K562 (cell line): ENCODE measurements around the gene DDX41. TPM values are rescaled to one million over a fixed set of nuclear protein-coding genes. Genes with fewer than 3 reads are reported as not detected.

Source experiments
- CREB1 ChIP-seq, 2 experiments: sonication (generic) in 1 of 2; formaldehyde crosslinking in 1 of 2; IDR thresholded peaks; 2 replicates each; pipeline versions ENCODE4 v1.6.1 to v1.8.0; 2012 to 2022; ENCODE audit warnings: inconsistent platforms in 1 of 2, mild to moderate bottlenecking in 1 of 2, missing genetic modification reagents in 1 of 2, moderate library complexity in 1 of 2
- GATAD2A ChIP-seq: fragments of 450-650 bp; IDR thresholded peaks from 2 replicates; pipeline ENCODE4 v1.6.1; 2017
- HNRNPUL1 ChIP-seq: fragments of 200-400 bp; formaldehyde crosslinking; IDR thresholded peaks from 2 replicates; pipeline ENCODE4 v1.6.1; 2017; ENCODE audit warnings: low read length
- KAT8 ChIP-seq: fragments of 450-650 bp; IDR thresholded peaks from 2 replicates; pipeline ENCODE4 v1.6.1; 2016; ENCODE audit warnings: low read depth, mild to moderate bottlenecking
- LEF1 ChIP-seq: fragments of 450-650 bp; IDR thresholded peaks from 2 replicates; pipeline ENCODE4 v1.6.1; 2016; ENCODE audit warnings: mild to moderate bottlenecking
- MBD2 ChIP-seq: sonication (generic); IDR thresholded peaks from 2 replicates; pipeline ENCODE4 v1.6.1; 2016; ENCODE audit warnings: low read depth, borderline replicate concordance
- MECOM ChIP-seq: fragments of 250-450 bp; sonication (Bioruptor Pico); IDR thresholded peaks from 2 replicates; pipeline ENCODE4 v1.8.0; 2022; ENCODE audit warnings: inconsistent platforms
- MYC ChIP-seq, 2 experiments: fragments of 250-450 bp in 1 of 2; sonication (Bioruptor Pico) in 1 of 2; IDR thresholded peaks; 2 replicates each; pipeline versions ENCODE4 v1.5.1 to v1.6.1; 2012 to 2021; ENCODE audit warnings: low read depth in 2 of 2, borderline replicate concordance in 1 of 2, improper control_type of control experiment in 1 of 2, low read length in 1 of 2, mild to moderate bottlenecking in 1 of 2, moderate library complexity in 1 of 2
- RBFOX2 ChIP-seq: fragments of 200-400 bp; formaldehyde crosslinking; IDR thresholded peaks from 2 replicates; pipeline ENCODE4 v1.6.1; 2017; ENCODE audit warnings: low read depth, mild to moderate bottlenecking, low read length, moderate library complexity
- RERE ChIP-seq: sonication (generic); formaldehyde crosslinking; IDR thresholded peaks from 2 replicates; pipeline ENCODE4 v1.8.0; 2023; ENCODE audit warnings: missing genetic modification reagents, mild to moderate bottlenecking, borderline replicate concordance
- SAFB2 ChIP-seq: fragments of 200-400 bp; formaldehyde crosslinking; IDR thresholded peaks from 2 replicates; pipeline ENCODE4 v1.6.1; 2018; ENCODE audit warnings: borderline replicate concordance, low read length, low read depth, moderate library complexity; ENCODE audit not compliant: severe bottlenecking
- STAT5A ChIP-seq: IDR thresholded peaks from 2 replicates; pipeline ENCODE4 v1.6.1; 2012; ENCODE audit warnings: low read length, inconsistent platforms, borderline replicate concordance
- TFAP4 ChIP-seq: sonication (generic); formaldehyde crosslinking; IDR thresholded peaks from 2 replicates; pipeline ENCODE4 v1.8.0; 2022; ENCODE audit warnings: missing genetic modification reagents, mild to moderate bottlenecking, moderate library complexity, borderline replicate concordance
- ZC3H8 ChIP-seq: fragments of 450-650 bp; IDR thresholded peaks from 2 replicates; pipeline ENCODE4 v1.6.1; 2017
- ZNF124 ChIP-seq: sonication (generic); formaldehyde crosslinking; IDR thresholded peaks from 2 replicates; pipeline ENCODE4 v1.8.1; 2022; ENCODE audit warnings: missing genetic modification reagents
- polyA plus RNA-seq, 8 experiments: library from polyadenylated mRNA; depleted of rRNA in 4 of 8; stranded (reverse) in 5 of 8; unstranded in 3 of 8; fragments of >200 nt; fragmentation: Nextera tagmentation in 2 of 8; fragmentation: Illumina TruSeq in 1 of 8; extraction: Ambion mirVana in 2 of 8; extraction: Trizol in 1 of 8; gene quantifications; 2 replicates each; pipeline versions ENCODE4 v1.2.1 to v1.2.3, GENCODE V29; 2011 to 2014; ENCODE audit warnings: inconsistent platforms in 1 of 8, missing spikeins in 1 of 8
- total RNA-seq, 7 experiments: library from RNA; depleted of rRNA in 6 of 7; stranded (reverse); fragments of >200 nt in 6 of 7; fragmentation: Illumina TruSeq in 2 of 7; extraction: Trizol in 2 of 7; gene quantifications; 2 replicates each; pipeline versions ENCODE4 v1.2.1 to v1.2.3, GENCODE V29; 2011 to 2021; ENCODE audit warnings: low replicate concordance in 1 of 7
- TF ChIP-seq, protein P1 (sequence below): fragments of 250-450 bp; sonication (Bioruptor Pico); IDR thresholded peaks from 2 replicates; pipeline ENCODE4 v1.8.0; 2021; ENCODE audit warnings: mild to moderate bottlenecking, moderate library complexity
- TF ChIP-seq, protein P2 (sequence below): fragments of 200-800 bp; sonication (Bioruptor generic); IDR thresholded peaks from 2 replicates; pipeline ENCODE4 v1.6.1; 2017; ENCODE audit warnings: missing genetic modification characterization, missing compliant biosample characterization

The DDX41 gene
- total and polyA plus RNA-seq, 9 of the 15 experiments (the other 6 are each of a cell fraction or from before 2014, with no cell fraction given): 38.2 to 284 (median 116) TPM

DNA sequence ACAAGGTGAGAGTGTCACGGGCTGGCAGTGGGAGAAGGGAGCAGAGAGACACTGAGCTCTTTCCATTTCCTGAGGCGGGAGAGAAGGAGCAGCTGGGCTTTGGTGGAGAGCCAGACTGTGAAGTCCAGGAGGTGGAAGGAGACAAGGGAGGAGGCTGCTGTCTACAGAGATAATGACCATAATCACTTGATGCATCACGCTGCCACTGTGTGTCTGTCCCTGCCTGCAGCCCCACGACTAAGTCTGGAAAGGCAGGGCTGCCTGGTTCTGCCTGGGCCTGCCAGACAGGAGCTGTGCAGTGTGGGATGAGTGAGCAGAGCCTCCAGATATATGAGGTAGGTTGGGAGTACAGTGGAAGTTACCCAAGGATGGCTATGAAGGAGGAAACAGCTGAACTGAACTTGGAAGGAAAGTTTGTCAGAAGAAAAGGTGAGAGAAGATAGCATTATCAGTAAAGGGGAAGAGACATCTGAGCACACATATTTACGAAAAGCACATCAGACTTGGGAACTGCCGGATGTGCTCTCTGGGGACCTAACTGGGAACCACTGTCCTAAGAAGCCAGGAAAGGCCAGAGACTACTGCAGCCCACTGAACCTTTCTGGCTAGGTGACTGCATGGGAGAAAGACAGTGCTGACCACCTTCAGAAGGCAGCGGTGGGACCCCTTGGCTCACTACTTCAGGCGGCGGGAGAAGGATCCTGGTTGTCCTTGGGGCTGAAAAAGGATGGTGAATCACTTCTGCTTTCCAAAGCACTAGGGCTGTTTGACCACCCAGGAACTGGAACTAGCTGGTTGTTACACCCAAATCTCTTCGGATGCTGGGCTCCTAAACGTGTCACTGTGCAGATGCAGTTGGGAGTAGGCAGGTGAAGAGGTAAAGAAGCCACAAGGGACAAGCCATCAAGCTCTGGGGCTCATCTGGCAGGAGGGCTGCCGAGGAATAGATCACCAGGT is 12.8 kb upstream of the DDX41 start (continued):
- TF ChIP-seq SAFB2: no peak
- TF ChIP-seq KAT8: no peak
- TF ChIP-seq CREB1 (IDR thresholded peaks at IDR 0.05): 0 out of 2 replicates have a peak, but pooled peaks have one; percentile 44
- TF ChIP-seq CREB1 (CRISPR knock-in tag; IDR thresholded peaks at IDR 0.05): no peak; the same call in 1 of the 2 replicates
- TF ChIP-seq RBFOX2: no peak
- TF ChIP-seq, protein P1, sequence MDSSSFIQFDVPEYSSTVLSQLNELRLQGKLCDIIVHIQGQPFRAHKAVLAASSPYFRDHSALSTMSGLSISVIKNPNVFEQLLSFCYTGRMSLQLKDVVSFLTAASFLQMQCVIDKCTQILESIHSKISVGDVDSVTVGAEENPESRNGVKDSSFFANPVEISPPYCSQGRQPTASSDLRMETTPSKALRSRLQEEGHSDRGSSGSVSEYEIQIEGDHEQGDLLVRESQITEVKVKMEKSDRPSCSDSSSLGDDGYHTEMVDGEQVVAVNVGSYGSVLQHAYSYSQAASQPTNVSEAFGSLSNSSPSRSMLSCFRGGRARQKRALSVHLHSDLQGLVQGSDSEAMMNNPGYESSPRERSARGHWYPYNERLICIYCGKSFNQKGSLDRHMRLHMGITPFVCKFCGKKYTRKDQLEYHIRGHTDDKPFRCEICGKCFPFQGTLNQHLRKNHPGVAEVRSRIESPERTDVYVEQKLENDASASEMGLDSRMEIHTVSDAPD (CRISPR knock-in tag): no peak
- TF ChIP-seq MYC (IDR thresholded peaks at IDR 0.05; ENCODE audit: low read depth, low read length): peak; percentile 29; the same call in 1 of the 2 replicates
- no peak for TF ChIP-seq MYC (CRISPR knock-in tag; IDR thresholded peaks at IDR 0.05; ENCODE audit: borderline replicate concordance, low read depth)
- no peak for TF ChIP-seq HNRNPUL1
- peak; percentile 83 for TF ChIP-seq TFAP4 (CRISPR knock-in tag)
- TF ChIP-seq ZC3H8: no peak
- peak; percentile 73 for TF ChIP-seq STAT5A
- TF ChIP-seq GATAD2A: no peak
- 0 out of 2 replicates have a peak, but pooled peaks have one; percentile 22 for TF ChIP-seq LEF1
- TF ChIP-seq MBD2: 0 out of 2 replicates have a peak, but pooled peaks have one; percentile 40
- TF ChIP-seq ZNF124 (CRISPR knock-in tag): no peak
- peak; percentile 86 for TF ChIP-seq MECOM (CRISPR knock-in tag)
- TF ChIP-seq RERE (CRISPR knock-in tag): 0 out of 2 replicates have a peak, but pooled peaks have one; percentile 81
- TF ChIP-seq, protein P2, sequence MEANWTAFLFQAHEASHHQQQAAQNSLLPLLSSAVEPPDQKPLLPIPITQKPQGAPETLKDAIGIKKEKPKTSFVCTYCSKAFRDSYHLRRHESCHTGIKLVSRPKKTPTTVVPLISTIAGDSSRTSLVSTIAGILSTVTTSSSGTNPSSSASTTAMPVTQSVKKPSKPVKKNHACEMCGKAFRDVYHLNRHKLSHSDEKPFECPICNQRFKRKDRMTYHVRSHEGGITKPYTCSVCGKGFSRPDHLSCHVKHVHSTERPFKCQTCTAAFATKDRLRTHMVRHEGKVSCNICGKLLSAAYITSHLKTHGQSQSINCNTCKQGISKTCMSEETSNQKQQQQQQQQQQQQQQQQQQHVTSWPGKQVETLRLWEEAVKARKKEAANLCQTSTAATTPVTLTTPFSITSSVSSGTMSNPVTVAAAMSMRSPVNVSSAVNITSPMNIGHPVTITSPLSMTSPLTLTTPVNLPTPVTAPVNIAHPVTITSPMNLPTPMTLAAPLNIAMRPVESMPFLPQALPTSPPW (CRISPR knock-in tag): peak; percentile 27; the same call in 1 of the 2 replicates
